ENCODE data around the gene OR2B6.
"Not testable (repeated sequence)": the region's sequence is repeated elsewhere in the genome, so short reads cannot be mapped to it uniquely, and the experiment has no call there.

The OR2B6 gene

DNA sequence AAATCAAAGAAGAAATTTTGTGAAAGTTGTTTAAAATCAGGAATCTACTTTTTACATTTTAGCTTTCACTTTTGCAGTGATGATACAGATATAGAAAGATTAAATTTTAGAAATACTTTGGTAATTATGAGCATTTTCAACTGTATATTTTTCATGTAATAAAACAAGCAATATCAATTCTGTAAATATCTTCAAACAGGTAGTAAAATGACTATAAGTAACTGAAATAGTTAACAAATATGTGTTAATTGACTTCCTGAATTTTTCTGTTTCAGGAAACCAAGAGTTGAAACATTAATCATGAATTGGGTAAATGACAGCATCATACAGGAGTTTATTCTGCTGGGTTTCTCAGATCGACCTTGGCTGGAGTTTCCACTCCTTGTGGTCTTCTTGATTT, at the start of gene OR2B6:
OR2B6 (plus strand) TSS at position 301 of the 400 bp plus-strand sequence; CDS start at position 301, 0 bp downstream.
- no peak for DNase-seq

DNA sequence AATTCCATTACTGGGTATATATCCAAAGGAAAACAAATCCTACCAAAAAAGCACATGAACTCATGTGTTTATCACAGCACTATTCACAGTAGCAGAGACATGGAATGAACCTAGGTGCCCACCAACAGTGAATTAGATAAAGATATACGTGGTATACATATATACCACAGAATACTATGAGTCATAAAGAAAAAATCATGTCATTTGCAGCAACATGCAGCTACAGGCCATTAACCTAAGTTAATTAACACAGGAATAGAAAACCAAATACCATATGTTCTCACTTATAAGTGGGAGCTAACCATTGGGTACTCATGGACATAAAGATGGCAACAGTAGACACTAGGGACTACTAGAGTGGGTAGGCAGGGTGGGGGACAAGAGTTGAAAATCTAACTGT, 49.0 kb upstream of the OR2B6 start:
- DNase-seq: no peak

GRCh38 chr6:27911956-27912446, 45.0 kb upstream of the OR2B6 start, which contains the start of gene OR2B2:
TSS of gene OR2B2 (minus strand) at chr6:27912396. CDS start at chr6:27912319, 77 bp downstream.
- DNase-seq: no peak

GRCh38 chr6:27922949-27923348, 34.1 kb upstream of the OR2B6 start:
- no peak for DNase-seq

DNA sequence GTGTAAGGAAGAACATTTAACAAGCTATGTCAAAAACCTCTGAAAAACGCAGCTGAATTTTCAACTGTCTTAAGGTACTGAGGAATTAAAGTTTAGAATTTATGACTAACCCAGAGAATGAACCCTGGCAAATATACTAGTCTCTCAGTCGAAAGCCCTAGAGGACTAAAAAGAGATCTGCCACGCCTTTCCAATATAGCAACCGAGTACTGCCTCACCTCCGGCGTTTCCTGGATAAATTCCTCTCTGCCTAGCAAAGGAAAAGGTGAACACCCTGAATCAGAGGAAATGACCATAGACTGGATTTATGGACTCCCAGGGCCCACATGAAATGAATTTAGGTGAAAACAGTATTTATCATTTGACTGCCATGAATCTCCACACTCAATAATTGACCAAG, 32.9 kb upstream of the OR2B6 start:
- DNase-seq: no peak

DNA sequence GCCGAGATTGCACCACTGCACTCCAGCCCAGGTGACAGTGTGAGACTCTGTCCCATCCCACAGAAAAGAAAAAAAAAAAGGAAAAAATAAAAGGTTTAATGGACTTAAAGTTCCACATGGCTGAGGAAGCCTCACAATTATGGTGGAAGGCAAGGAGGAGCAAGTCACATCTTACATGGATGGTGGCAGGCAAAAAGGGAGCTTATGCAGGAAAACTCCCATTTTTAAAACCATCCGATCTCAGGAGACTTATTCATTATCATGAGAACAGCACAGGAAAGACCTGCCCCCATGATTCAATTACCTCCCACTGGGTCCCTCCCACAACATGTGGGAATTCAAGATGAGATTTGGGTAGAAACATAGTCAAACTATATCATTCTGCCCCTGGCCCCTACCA, 29.0 kb upstream of the OR2B6 start:
- not testable (repeated sequence) for DNase-seq

DNA sequence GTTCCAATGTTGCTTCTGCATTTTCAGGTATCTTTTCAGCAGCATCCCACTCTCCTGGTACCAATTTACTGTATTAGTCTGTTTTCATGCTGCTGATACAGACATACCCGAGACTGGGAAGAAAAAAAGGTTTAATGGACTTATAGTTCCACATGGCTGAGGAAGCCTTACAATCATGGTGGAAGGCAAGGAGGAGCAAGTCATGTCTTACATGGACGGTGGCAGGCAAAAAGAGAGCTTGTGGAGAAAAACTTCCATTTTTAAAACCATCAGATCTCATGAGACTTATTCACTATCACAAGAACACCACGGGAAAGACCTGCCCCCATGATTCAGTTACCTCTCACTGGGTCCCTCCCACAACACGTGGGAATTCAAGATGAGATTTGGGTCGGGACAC, 27.1 kb upstream of the OR2B6 start:
- not testable (repeated sequence) for DNase-seq

DNA sequence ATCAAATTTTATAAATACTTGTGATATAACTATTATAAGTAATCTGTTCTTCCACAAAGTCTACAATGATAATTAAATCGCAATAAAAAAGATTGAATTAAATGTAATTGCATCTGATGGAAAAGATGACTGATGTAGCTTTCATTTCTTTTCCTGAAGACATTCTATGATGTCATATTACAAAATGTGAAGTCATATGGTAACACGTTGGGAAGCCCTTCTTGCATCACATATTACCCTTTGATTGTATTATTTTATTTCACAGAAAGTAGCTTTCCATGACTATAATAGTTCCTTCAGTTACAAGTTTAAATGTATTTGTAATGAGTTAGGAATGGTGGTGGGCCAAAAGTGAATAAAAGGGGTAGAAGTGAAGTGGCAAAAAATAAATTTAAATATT, 25.8 kb upstream of the OR2B6 start:
- DNase-seq: no peak

- no peak for DNase-seq
These were observed 16.3 kb upstream of the OR2B6 start for GRCh38 chr6:27940766-27941165.

- DNase-seq: not testable (repeated sequence)
These were observed 14.0 kb upstream of the OR2B6 start for GRCh38 chr6:27943072-27943471.

DNA sequence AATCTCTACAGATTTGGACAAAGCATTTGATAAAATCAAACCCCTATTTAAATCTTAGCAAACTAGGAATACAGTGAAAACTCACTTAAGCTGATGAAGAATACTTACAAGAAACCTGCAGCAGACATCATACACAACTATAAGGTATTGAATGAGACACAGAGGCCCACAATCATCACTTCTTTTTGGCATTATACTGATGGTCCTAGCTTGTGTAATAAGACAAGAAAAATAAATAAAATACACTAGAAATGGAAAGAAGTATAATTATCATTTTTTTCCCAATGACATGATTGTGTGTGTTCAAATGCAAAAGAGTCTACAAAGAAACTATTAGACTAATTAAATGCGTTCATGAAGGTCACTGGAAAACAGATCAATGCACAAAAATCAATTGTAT, 8.8 kb upstream of the OR2B6 start:
- DNase-seq: no peak

- no peak for DNase-seq
These were observed 6.0 kb upstream of the OR2B6 start for GRCh38 chr6:27951040-27951439.

DNA sequence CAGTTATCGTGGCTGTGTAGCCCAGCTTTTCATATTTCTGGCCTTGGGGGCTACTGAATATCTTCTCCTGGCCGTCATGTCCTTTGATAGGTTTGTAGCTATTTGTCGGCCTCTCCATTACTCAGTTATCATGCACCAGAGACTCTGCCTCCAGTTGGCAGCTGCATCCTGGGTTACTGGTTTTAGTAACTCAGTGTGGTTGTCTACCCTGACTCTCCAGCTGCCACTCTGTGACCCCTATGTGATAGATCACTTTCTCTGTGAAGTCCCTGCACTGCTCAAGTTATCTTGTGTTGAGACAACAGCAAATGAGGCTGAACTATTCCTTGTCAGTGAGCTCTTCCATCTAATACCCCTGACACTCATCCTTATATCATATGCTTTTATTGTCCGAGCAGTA, 475 bp downstream of the OR2B6 start:
- no peak for DNase-seq

DNA sequence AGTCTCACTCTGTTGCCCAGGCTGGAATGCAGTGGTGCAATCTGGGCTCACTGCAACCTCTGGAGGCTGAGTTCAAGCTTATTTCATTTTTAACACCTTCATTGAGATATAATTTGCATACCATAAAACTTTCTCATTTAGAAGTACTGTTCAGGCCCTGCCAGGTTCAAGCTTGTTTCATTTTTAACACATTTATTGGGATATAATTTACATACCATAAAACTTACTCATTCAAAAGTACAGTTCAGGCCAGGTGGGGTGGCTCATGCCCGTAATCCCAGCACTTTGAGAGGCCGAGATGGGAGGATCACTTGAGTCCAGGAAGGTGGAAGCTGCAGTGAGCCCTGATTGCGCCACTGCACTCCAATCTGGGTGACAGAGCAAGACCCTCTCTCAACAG, 5.5 kb downstream of the OR2B6 start:
- DNase-seq: no peak

GRCh38 chr6:27966044-27966443, 9.0 kb downstream of the OR2B6 start:
- no peak for DNase-seq

GRCh38 chr6:27966816-27967426, 9.9 kb downstream of the OR2B6 start:
- DNase-seq: no peak

DNA sequence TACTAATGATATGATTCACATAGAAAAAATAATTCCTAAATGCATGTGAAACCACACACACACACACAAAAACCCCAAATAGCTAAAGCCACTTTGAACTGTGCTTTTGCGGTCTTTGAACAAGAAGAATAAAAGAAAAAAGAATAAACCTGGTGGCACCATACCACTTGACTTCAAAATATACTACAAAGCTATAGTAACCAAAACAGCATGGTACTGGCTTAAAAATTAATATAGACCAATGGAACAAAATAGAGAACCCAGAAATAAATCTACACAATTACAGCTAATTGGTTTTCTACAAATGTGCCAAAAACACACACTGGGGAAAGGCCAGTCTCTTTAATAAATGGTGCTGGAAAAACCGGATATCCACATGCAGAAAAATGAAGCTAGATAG, 13.4 kb downstream of the OR2B6 start:
- DNase-seq: no peak

- DNase-seq: no peak
These were observed 15.7 kb downstream of the OR2B6 start for GRCh38 chr6:27972750-27973149.

GRCh38 chr6:27977387-27977786, 20.3 kb downstream of the OR2B6 start:
- DNase-seq: no peak

GRCh38 chr6:27978705-27979104, 21.7 kb downstream of the OR2B6 start:
- DNase-seq: no peak

DNA sequence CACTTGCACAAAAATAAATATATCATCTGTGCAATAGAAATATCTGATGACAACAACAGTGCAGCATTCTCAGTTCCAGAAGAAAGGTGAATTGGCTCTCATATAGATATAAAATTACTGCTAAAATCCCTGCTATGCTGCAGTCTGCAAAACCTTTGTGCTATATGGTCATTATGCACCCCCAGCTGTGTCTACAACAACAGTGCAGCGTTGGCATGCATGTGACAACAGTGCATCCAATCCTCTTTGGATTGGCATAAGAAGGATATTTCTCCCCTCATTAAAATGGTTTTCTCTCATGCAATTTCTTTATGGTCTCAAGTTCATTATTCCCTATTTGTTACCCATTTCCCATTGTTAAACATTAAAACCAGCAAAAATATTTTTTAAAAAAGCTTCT, 23.1 kb downstream of the OR2B6 start:
- no peak for DNase-seq

DNA sequence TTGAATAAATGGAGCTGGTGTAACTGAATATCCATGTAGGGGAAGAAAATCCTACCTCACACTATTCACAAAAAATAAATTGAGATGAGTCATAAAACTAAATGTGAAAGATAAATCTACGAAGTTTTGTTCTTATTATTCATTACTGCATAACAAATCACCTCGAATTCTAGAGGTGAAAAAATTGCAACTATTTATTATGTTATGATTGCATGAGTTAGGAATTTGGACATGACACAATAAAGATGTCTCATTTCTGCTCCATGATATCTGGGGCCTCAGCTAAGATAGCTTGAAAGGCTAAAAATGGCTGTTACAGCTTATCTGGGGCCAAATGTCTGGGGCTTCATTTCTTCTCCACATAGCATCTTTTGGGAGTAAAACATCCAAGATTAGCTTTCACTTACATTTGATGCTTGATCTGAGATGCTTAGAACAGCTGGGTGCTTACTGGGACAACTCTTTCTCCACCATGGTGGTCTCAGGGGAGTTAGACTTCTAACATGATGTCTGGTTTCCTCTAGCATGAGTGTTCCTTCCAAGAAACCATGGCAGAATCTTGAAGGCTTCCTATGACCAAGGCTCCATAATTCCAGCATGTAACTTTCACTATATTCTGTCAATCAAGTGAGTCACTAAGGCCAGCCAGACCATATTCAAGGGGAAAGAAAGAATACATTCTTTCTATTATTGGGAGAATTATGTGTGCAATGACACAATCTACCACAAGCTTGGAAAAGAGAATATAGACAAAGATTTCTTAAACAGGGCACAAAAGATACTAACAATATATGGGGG, 30.1 kb downstream of the OR2B6 start:
- no peak for DNase-seq

- DNase-seq: no peak
These were observed 37.6 kb downstream of the OR2B6 start for GRCh38 chr6:27994616-27995015.

GRCh38 chr6:28000351-28001045, 43.5 kb downstream of the OR2B6 start:
- DNase-seq: no peak
